ENCODE data around the gene ANKRD9.

ANKRD9 gene

GRCh38 chr14:102537981-102538601 lies 28.5 kb upstream of the ANKRD9 start:
- no peak overlapping the region for H2AK5ac ChIP-seq (ENCODE audit: low read length)
- peaks cover 0 to 4% of the 10 kb centered on the region in 2 experiments for H3K4me1 ChIP-seq (ENCODE audit: control insufficient read depth in 1 of 2, insufficient read depth in 2 of 2, low read length in 2 of 2)
- no peak overlapping the region for H4K8ac ChIP-seq (ENCODE audit: low read depth, low read length)
- H3K14ac ChIP-seq (ENCODE audit: low read length): no peak overlapping the region
- no peak for DNase-seq
- WGBS (ENCODE audit: extremely low coverage, insufficient coverage, insufficient read length): no CpG with 5 or more reads among the region's 15 CpGs
- no peak overlapping the region for H3K23ac ChIP-seq (ENCODE audit: low read length)
- no peak overlapping the region for H2AFZ ChIP-seq (ENCODE audit: insufficient read depth, low read length, poor library complexity)
- H3K18ac ChIP-seq (ENCODE audit: low read length): no peak overlapping the region
- no peak overlapping the region for H4K91ac ChIP-seq (ENCODE audit: low read depth, low read length)
- H3K4ac ChIP-seq (ENCODE audit: low read depth, low read length): no peak overlapping the region
- H3K79me2 ChIP-seq (ENCODE audit: control insufficient read depth, insufficient read depth, low read length, poor library complexity): no peaks in the 10 kb centered on the region
- no peak overlapping the region for H2BK12ac ChIP-seq (ENCODE audit: low read length)
- H2BK120ac ChIP-seq (ENCODE audit: insufficient read depth, low read length, poor library complexity): no peak overlapping the region
- H2BK5ac ChIP-seq (ENCODE audit: low read depth, low read length, poor library complexity): no peak overlapping the region
- no peaks in the 10 kb centered on the region for H3K36me3 ChIP-seq (ENCODE audit: control insufficient read depth in 1 of 2, insufficient read depth in 2 of 2, low read length in 2 of 2)
- H3K9ac ChIP-seq (ENCODE audit: low read length): no peak overlapping the region
- no peak overlapping the region for H3K27ac ChIP-seq (ENCODE audit: low read depth, low read length)
- H3K9me3 ChIP-seq (ENCODE audit: insufficient read depth, low read depth, low read length): no peaks in the 10 kb centered on the region
- H3K4me3 ChIP-seq (ENCODE audit: low read depth, low read length): no peak overlapping the region
- no peaks in the 10 kb centered on the region for H3K27me3 ChIP-seq (ENCODE audit: insufficient read depth, low read length)
- H3K4me2 ChIP-seq (ENCODE audit: low read length): no peak overlapping the region
- H4K12ac ChIP-seq (ENCODE audit: low read depth, low read length): no peak overlapping the region
- no peaks in the 10 kb centered on the region for H3K79me1 ChIP-seq (ENCODE audit: low read length)

DNA sequence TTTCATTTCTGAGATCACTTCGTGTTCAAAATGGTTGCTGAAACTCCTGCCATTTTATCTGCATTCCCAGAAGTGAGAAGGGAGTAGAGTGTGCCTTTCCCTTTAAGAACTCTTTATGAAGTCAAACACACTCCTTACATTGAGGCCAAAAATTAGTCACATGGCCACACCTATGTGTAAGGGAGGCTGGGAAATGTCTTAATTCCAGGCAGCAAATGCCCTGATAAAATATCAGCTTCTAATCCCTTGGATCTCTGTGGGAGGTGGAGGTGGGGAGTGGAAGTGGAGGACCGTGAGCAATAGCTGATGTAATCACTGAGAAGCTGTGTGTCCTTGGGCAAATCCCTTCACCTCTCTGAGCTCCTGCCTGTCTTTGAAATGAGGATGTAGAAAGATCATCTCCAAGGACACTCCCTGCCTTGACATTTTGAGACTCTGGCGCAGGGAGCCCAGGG lies 22.7 kb upstream of the ANKRD9 start:
- Histone ChIP-seq H4K12ac (ENCODE audit: low read depth, low read length) (no peak overlapping the region), H3K4me1 (ENCODE audit: control insufficient read depth in 1 of 2, insufficient read depth in 2 of 2, low read length in 2 of 2) (no peaks in the 10 kb centered on the region), H3K14ac (ENCODE audit: low read length) (no peak overlapping the region), H2BK5ac (ENCODE audit: low read depth, low read length, poor library complexity) (no peak overlapping the region), H3K79me2 (ENCODE audit: control insufficient read depth, insufficient read depth, low read length, poor library complexity) (no peaks in the 10 kb centered on the region), H4K91ac (ENCODE audit: low read depth, low read length) (no peak overlapping the region), H3K23ac (ENCODE audit: low read length) (no peak overlapping the region), H4K8ac (ENCODE audit: low read depth, low read length) (no peak overlapping the region), H3K4ac (ENCODE audit: low read depth, low read length) (no peak overlapping the region), H2BK12ac (ENCODE audit: low read length) (no peak overlapping the region), H3K4me2 (ENCODE audit: low read length) (no peak overlapping the region), H2AFZ (ENCODE audit: insufficient read depth, low read length, poor library complexity) (no peak overlapping the region), H3K4me3 (ENCODE audit: low read depth, low read length) (no peak overlapping the region), H3K36me3 (ENCODE audit: control insufficient read depth in 1 of 2, insufficient read depth in 2 of 2, low read length in 2 of 2) (no peaks in the 10 kb centered on the region), H3K27me3 (ENCODE audit: insufficient read depth, low read length) (no peaks in the 10 kb centered on the region), H3K9ac (ENCODE audit: low read length) (no peak overlapping the region), H3K79me1 (ENCODE audit: low read length) (no peaks in the 10 kb centered on the region), H3K27ac (ENCODE audit: low read depth, low read length) (no peak overlapping the region), H3K9me3 (ENCODE audit: insufficient read depth, low read depth, low read length) (no peaks in the 10 kb centered on the region), H2AK5ac (ENCODE audit: low read length) (no peak overlapping the region), H3K18ac (ENCODE audit: low read length) (no peak overlapping the region), H2BK120ac (ENCODE audit: insufficient read depth, low read length, poor library complexity) (no peak overlapping the region)
- DNase-seq: peak; percentile 79 to 92
- WGBS (ENCODE audit: extremely low coverage, insufficient coverage, insufficient read length): no CpG with 5 or more reads among the region's 3 CpGs

- H3K36me3 ChIP-seq (ENCODE audit: control insufficient read depth in 1 of 2, insufficient read depth in 2 of 2, low read length in 2 of 2): no peaks in the 10 kb centered on the region
- H3K18ac ChIP-seq (ENCODE audit: low read length): no peak overlapping the region
- peak overlapping the region; percentile 41 for H2BK12ac ChIP-seq (ENCODE audit: low read length)
- H2AK5ac ChIP-seq (ENCODE audit: low read length): no peak overlapping the region
- H4K91ac ChIP-seq (ENCODE audit: low read depth, low read length): peak overlapping the region; percentile 48
- H2AFZ ChIP-seq (ENCODE audit: insufficient read depth, low read length, poor library complexity): no peak overlapping the region
- no peak overlapping the region for H3K27ac ChIP-seq (ENCODE audit: low read depth, low read length)
- H3K4ac ChIP-seq (ENCODE audit: low read depth, low read length): no peak overlapping the region
- no peak overlapping the region for H3K9ac ChIP-seq (ENCODE audit: low read length)
- no peak overlapping the region for H4K12ac ChIP-seq (ENCODE audit: low read depth, low read length)
- no peak for DNase-seq
- no peaks in the 10 kb centered on the region for H3K9me3 ChIP-seq (ENCODE audit: insufficient read depth, low read depth, low read length)
- no peak overlapping the region for H3K4me2 ChIP-seq (ENCODE audit: low read length)
- no peak overlapping the region for H3K4me3 ChIP-seq (ENCODE audit: low read depth, low read length)
- H4K8ac ChIP-seq (ENCODE audit: low read depth, low read length): no peak overlapping the region
- peak overlapping the region; percentile 37 for H2BK120ac ChIP-seq (ENCODE audit: insufficient read depth, low read length, poor library complexity)
- H3K23ac ChIP-seq (ENCODE audit: low read length): no peak overlapping the region
- WGBS (ENCODE audit: extremely low coverage, insufficient coverage, insufficient read length): no CpG with 5 or more reads among the region's 13 CpGs
- no peak overlapping the region for H3K14ac ChIP-seq (ENCODE audit: low read length)
- no peaks in the 10 kb centered on the region for H3K79me2 ChIP-seq (ENCODE audit: control insufficient read depth, insufficient read depth, low read length, poor library complexity)
- H2BK5ac ChIP-seq (ENCODE audit: low read depth, low read length, poor library complexity): no peak overlapping the region
- no peaks in the 10 kb centered on the region for H3K27me3 ChIP-seq (ENCODE audit: insufficient read depth, low read length)
- H3K79me1 ChIP-seq (ENCODE audit: low read length): no peaks in the 10 kb centered on the region
- peaks cover under 1% of the 10 kb centered on the region in 2 experiments for H3K4me1 ChIP-seq (ENCODE audit: control insufficient read depth in 1 of 2, insufficient read depth in 2 of 2, low read length in 2 of 2)
Observed at GRCh38 chr14:102530828-102531478, 21.4 kb upstream of the ANKRD9 start.

DNA sequence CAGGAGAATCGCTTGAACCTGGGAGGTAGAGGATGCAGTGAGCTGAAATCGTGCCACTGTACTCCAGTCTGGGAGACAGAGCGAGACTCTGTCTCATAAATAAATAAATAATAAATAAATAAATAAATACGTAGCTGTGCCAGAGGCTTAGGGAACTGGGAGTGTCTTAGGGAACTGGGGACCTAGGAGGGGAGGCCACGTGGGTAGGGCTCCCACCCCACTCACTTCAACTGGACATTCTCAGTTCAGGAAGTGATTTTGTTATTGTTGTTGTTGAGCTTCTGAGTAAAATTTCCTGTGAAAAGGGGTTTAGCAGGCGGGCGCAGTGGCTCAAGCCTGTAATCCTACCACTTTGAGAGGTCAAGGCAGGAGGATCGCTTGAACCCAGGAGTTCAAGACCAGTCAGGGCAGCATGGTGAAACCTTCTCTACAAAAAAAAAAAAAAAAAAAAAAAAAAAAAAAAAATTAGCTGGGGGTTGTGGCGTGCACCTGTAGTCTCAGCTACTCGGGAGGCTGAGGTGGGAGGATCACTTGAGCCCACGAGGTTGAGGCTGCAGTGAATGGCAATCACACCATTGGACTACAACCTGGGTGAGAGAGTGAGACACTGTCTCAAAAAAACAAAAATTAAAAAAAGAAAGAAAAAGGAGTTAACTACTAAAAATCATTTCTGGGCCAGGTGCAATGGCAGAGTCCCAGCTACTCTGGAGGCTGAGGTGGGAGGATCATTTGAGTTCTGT lies 19.0 kb upstream of the ANKRD9 start:
- Histone ChIP-seq H3K9ac (ENCODE audit: low read length) (no peak overlapping the region), H3K4ac (ENCODE audit: low read depth, low read length) (no peak overlapping the region), H3K4me1 (ENCODE audit: control insufficient read depth in 1 of 2, insufficient read depth in 2 of 2, low read length in 2 of 2) (peaks cover 5 to 6% of the 10 kb centered on the region in 2 experiments), H2AFZ (ENCODE audit: insufficient read depth, low read length, poor library complexity) (no peak overlapping the region), H2BK5ac (ENCODE audit: low read depth, low read length, poor library complexity) (no peak overlapping the region), H2BK12ac (ENCODE audit: low read length) (no peak overlapping the region), H4K8ac (ENCODE audit: low read depth, low read length) (no peak overlapping the region), H3K4me2 (ENCODE audit: low read length) (no peak overlapping the region), H3K4me3 (ENCODE audit: low read depth, low read length) (no peak overlapping the region), H3K18ac (ENCODE audit: low read length) (no peak overlapping the region), H3K27ac (ENCODE audit: low read depth, low read length) (no peak overlapping the region), H3K36me3 (ENCODE audit: control insufficient read depth in 1 of 2, insufficient read depth in 2 of 2, low read length in 2 of 2) (no peaks in the 10 kb centered on the region), H3K27me3 (ENCODE audit: insufficient read depth, low read length) (no peaks in the 10 kb centered on the region), H3K14ac (ENCODE audit: low read length) (no peak overlapping the region), H2AK5ac (ENCODE audit: low read length) (no peak overlapping the region), H4K91ac (ENCODE audit: low read depth, low read length) (no peak overlapping the region), H4K12ac (ENCODE audit: low read depth, low read length) (no peak overlapping the region), H3K79me1 (ENCODE audit: low read length) (peaks cover 14% of the 10 kb centered on the region), H3K9me3 (ENCODE audit: insufficient read depth, low read depth, low read length) (no peaks in the 10 kb centered on the region), H2BK120ac (ENCODE audit: insufficient read depth, low read length, poor library complexity) (no peak overlapping the region), H3K23ac (ENCODE audit: low read length) (no peak overlapping the region), H3K79me2 (ENCODE audit: control insufficient read depth, insufficient read depth, low read length, poor library complexity) (peaks cover 2% of the 10 kb centered on the region)
- no CpG with 5 or more reads among the region's 11 CpGs for WGBS (ENCODE audit: extremely low coverage, insufficient coverage, insufficient read length)
- no peak for DNase-seq

Measured in trophoblast cell (in vitro differentiated cells and primary cell).